ENCODE results near the gene ERLEC1.

ERLEC1 gene

DNA sequence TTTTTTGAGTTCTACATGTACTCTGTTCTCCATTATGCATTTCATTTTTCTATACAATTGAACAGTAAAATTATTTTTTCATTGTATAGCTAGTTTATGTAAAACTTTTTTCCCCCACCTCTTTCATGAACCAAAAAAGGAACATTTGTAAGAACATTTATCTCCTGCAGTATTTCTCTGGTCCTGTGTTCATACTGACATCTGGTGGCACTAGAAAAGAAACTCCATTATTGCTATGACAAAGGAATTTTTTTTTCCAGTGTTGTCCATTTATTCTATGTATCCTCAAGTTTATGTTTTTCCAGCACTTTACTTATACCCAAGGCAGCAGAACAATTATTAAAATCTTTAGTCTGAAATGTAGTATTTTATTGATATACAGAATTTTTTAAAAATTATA lies 46.7 kb upstream of the ERLEC1 start:
- no peaks in the 10 kb centered on the region for H3K79me1 ChIP-seq (ENCODE audit: low read depth, low read length)
- H3K4me2 ChIP-seq (ENCODE audit: insufficient read depth, low read length, poor library complexity, severe bottlenecking): no peak overlapping the region
- DNase-seq (ENCODE audit: low spot score): no peak
- no peak overlapping the region for H2BK120ac ChIP-seq (ENCODE audit: low read depth, low read length)
- peaks cover 0 to 4% of the 10 kb centered on the region in 2 donors for H3K9me3 ChIP-seq (replicated peaks in 1 of 2; ENCODE audit: control insufficient read depth in 2 of 2, insufficient read depth in 1 of 2, low read depth in 1 of 2, low read length in 2 of 2)
- H3K23ac ChIP-seq (ENCODE audit: low read depth, low read length, poor library complexity): no peak overlapping the region
- no peak overlapping the region for H2BK5ac ChIP-seq (ENCODE audit: low read length)
- no peaks in the 10 kb centered on the region for H3K27me3 ChIP-seq (ENCODE audit: control insufficient read depth in 3 of 3, insufficient read depth in 3 of 3, low read depth in 1 of 3, low read length in 3 of 3)
- H2AK5ac ChIP-seq (ENCODE audit: low read depth, low read length): no peak overlapping the region
- no peak overlapping the region for H2BK12ac ChIP-seq (ENCODE audit: low read length)
- no peak overlapping the region for H3K14ac ChIP-seq (ENCODE audit: low read length)
- no peak overlapping the region for H3K18ac ChIP-seq (ENCODE audit: low read length)
- H3K4ac ChIP-seq (ENCODE audit: low read length): no peak overlapping the region
- H4K8ac ChIP-seq (ENCODE audit: low read depth, low read length): no peak overlapping the region
- H2AFZ ChIP-seq (ENCODE audit: low read length): no peak overlapping the region
- peaks cover 2 to 5% of the 10 kb centered on the region in 2 donors for H3K4me1 ChIP-seq (ENCODE audit: control insufficient read depth in 2 of 2, insufficient read depth in 1 of 2, low read depth in 1 of 2, low read length in 2 of 2)
- no peak overlapping the region for H4K91ac ChIP-seq (ENCODE audit: low read depth, low read length, poor library complexity)
- H2BK15ac ChIP-seq (ENCODE audit: low read length): no peak overlapping the region
- no peak overlapping the region for H3K9ac ChIP-seq (ENCODE audit: low read depth, low read length, poor library complexity)
- no peak overlapping the region for H3K27ac ChIP-seq (replicated peaks; ENCODE audit: low read length)
- H3K36me3 ChIP-seq (replicated peaks in 1 of 2; ENCODE audit: control insufficient read depth in 2 of 2, insufficient read depth in 2 of 2, low read length in 2 of 2): peaks cover 0 to 43% of the 10 kb centered on the region in 2 donors
- no peak overlapping the region for H3K4me3 ChIP-seq (ENCODE audit: low read length in 2 of 2)

GRCh38 chr2:53744395-53745065 lies 42.3 kb upstream of the ERLEC1 start:
- no peak for DNase-seq (ENCODE audit: low spot score)
- no peak overlapping the region for H3K4me2 ChIP-seq (ENCODE audit: insufficient read depth, low read length, poor library complexity, severe bottlenecking)
- no peak overlapping the region for H2BK12ac ChIP-seq (ENCODE audit: low read length)
- peaks cover 0 to 66% of the 10 kb centered on the region in 2 donors for H3K36me3 ChIP-seq (replicated peaks in 1 of 2; ENCODE audit: control insufficient read depth in 2 of 2, insufficient read depth in 2 of 2, low read length in 2 of 2)
- H3K4ac ChIP-seq (ENCODE audit: low read length): no peak overlapping the region
- WGBS, 2 donors (ENCODE audit: extremely low coverage in 2 of 2, insufficient read length in 2 of 2, insufficient replicate concordance in 1 of 2): no CpG with 5 or more reads among the region's 2 CpGs
- no peak overlapping the region for H4K8ac ChIP-seq (ENCODE audit: low read depth, low read length)
- no peak overlapping the region for H2BK5ac ChIP-seq (ENCODE audit: low read length)
- no peak overlapping the region for H3K27ac ChIP-seq (replicated peaks; ENCODE audit: low read length)
- H3K9ac ChIP-seq (ENCODE audit: low read depth, low read length, poor library complexity): no peak overlapping the region
- peaks cover 2 to 5% of the 10 kb centered on the region in 2 donors for H3K4me1 ChIP-seq (ENCODE audit: control insufficient read depth in 2 of 2, insufficient read depth in 1 of 2, low read depth in 1 of 2, low read length in 2 of 2)
- no peak overlapping the region for H3K23ac ChIP-seq (ENCODE audit: low read depth, low read length, poor library complexity)
- H3K9me3 ChIP-seq (replicated peaks in 1 of 2; ENCODE audit: control insufficient read depth in 2 of 2, insufficient read depth in 1 of 2, low read depth in 1 of 2, low read length in 2 of 2): peaks cover 0 to 4% of the 10 kb centered on the region in 2 donors
- H2AFZ ChIP-seq (ENCODE audit: low read length): no peak overlapping the region
- no peaks in the 10 kb centered on the region for H3K27me3 ChIP-seq (ENCODE audit: control insufficient read depth in 3 of 3, insufficient read depth in 3 of 3, low read depth in 1 of 3, low read length in 3 of 3)
- H2BK15ac ChIP-seq (ENCODE audit: low read length): no peak overlapping the region
- H2AK5ac ChIP-seq (ENCODE audit: low read depth, low read length): no peak overlapping the region
- H2BK120ac ChIP-seq (ENCODE audit: low read depth, low read length): no peak overlapping the region
- H3K18ac ChIP-seq (ENCODE audit: low read length): no peak overlapping the region
- H3K79me1 ChIP-seq (ENCODE audit: low read depth, low read length): no peaks in the 10 kb centered on the region
- no peak overlapping the region for H3K4me3 ChIP-seq (ENCODE audit: low read length in 2 of 2)
- no peak overlapping the region for H4K91ac ChIP-seq (ENCODE audit: low read depth, low read length, poor library complexity)
- no peak overlapping the region for H3K14ac ChIP-seq (ENCODE audit: low read length)

DNA sequence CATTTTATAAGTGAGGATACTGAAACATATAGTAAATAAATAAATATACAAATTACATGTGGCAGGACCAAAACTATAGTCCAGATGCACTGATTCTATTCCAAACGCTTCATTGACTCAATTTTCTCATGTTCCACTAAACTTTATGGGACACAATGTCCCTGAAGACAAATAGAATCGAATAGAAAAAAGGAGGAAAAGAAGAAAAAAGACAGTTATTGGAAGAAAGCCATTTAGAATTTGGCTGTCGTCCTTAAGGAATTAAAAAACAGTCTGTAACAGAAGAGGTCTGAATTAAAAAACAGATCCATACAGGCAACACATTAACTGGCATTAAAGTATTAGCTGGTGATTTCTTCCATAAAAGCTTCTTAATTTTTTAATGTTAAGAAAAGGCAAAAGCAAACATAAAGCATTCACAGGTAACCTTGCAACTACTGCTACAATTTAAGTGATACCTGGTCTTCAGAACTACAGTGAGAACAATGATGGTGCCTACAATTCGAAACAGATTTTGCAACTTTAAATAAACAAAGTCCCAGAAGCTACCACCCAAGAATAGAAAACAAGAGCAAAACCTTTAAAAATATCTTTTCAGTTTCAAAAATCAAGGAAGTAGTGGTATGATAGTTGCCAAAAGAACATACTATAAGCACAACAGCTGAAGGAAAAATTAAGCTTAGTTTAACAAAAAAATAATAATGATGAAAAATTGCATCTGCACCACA lies 36.6 kb upstream of the ERLEC1 start:
- H2BK5ac ChIP-seq (ENCODE audit: low read length): no peak overlapping the region
- no peak overlapping the region for H3K14ac ChIP-seq (ENCODE audit: low read length)
- H2BK12ac ChIP-seq (ENCODE audit: low read length): no peak overlapping the region
- no peak overlapping the region for H3K4me2 ChIP-seq (ENCODE audit: insufficient read depth, low read length, poor library complexity, severe bottlenecking)
- no peaks in the 10 kb centered on the region for H3K79me1 ChIP-seq (ENCODE audit: low read depth, low read length)
- H3K36me3 ChIP-seq (replicated peaks in 1 of 2; ENCODE audit: control insufficient read depth in 2 of 2, insufficient read depth in 2 of 2, low read length in 2 of 2): peaks cover 0 to 63% of the 10 kb centered on the region in 2 donors
- no peak overlapping the region for H2BK15ac ChIP-seq (ENCODE audit: low read length)
- H3K9me3 ChIP-seq (replicated peaks in 1 of 2; ENCODE audit: control insufficient read depth in 2 of 2, insufficient read depth in 1 of 2, low read depth in 1 of 2, low read length in 2 of 2): no peaks in the 10 kb centered on the region
- no peak overlapping the region for H3K27ac ChIP-seq (replicated peaks; ENCODE audit: low read length)
- no peak overlapping the region for H2AFZ ChIP-seq (ENCODE audit: low read length)
- DNase-seq (ENCODE audit: low spot score): no peak
- no peak overlapping the region for H3K23ac ChIP-seq (ENCODE audit: low read depth, low read length, poor library complexity)
- H4K8ac ChIP-seq (ENCODE audit: low read depth, low read length): no peak overlapping the region
- no peak overlapping the region for H3K4me3 ChIP-seq (ENCODE audit: low read length in 2 of 2)
- no peak overlapping the region for H3K18ac ChIP-seq (ENCODE audit: low read length)
- no peaks in the 10 kb centered on the region for H3K27me3 ChIP-seq (ENCODE audit: control insufficient read depth in 3 of 3, insufficient read depth in 3 of 3, low read depth in 1 of 3, low read length in 3 of 3)
- no peak overlapping the region for H4K91ac ChIP-seq (ENCODE audit: low read depth, low read length, poor library complexity)
- no peak overlapping the region for H3K9ac ChIP-seq (ENCODE audit: low read depth, low read length, poor library complexity)
- WGBS, 2 donors (ENCODE audit: extremely low coverage in 2 of 2, insufficient read length in 2 of 2, insufficient replicate concordance in 1 of 2): no CpG with 5 or more reads among the region's 4 CpGs
- H3K4ac ChIP-seq (ENCODE audit: low read length): no peak overlapping the region
- no peak overlapping the region for H2AK5ac ChIP-seq (ENCODE audit: low read depth, low read length)
- H2BK120ac ChIP-seq (ENCODE audit: low read depth, low read length): no peak overlapping the region
- H3K4me1 ChIP-seq (ENCODE audit: control insufficient read depth in 2 of 2, insufficient read depth in 1 of 2, low read depth in 1 of 2, low read length in 2 of 2): peaks cover 1 to 3% of the 10 kb centered on the region in 2 donors

GRCh38 chr2:53751728-53752127 lies 35.1 kb upstream of the ERLEC1 start:
- no peak for DNase-seq (ENCODE audit: low spot score)
- Histone ChIP-seq H3K9me3 (replicated peaks in 1 of 2; ENCODE audit: control insufficient read depth in 2 of 2, insufficient read depth in 1 of 2, low read depth in 1 of 2, low read length in 2 of 2) (peaks cover 2 to 7% of the 10 kb centered on the region in 2 donors), H3K18ac (ENCODE audit: low read length) (no peak overlapping the region), H3K79me1 (ENCODE audit: low read depth, low read length) (no peaks in the 10 kb centered on the region), H2BK120ac (ENCODE audit: low read depth, low read length) (no peak overlapping the region), H2BK12ac (ENCODE audit: low read length) (no peak overlapping the region), H3K9ac (ENCODE audit: low read depth, low read length, poor library complexity) (no peak overlapping the region), H3K36me3 (replicated peaks in 1 of 2; ENCODE audit: control insufficient read depth in 2 of 2, insufficient read depth in 2 of 2, low read length in 2 of 2) (peaks cover 4 to 62% of the 10 kb centered on the region in 2 donors), H3K27ac (replicated peaks; ENCODE audit: low read length) (no peak overlapping the region), H3K4me1 (ENCODE audit: control insufficient read depth in 2 of 2, insufficient read depth in 1 of 2, low read depth in 1 of 2, low read length in 2 of 2) (peaks cover 1 to 3% of the 10 kb centered on the region in 2 donors), H3K4me3 (ENCODE audit: low read length in 2 of 2) (no peak overlapping the region), H3K4me2 (ENCODE audit: insufficient read depth, low read length, poor library complexity, severe bottlenecking) (no peak overlapping the region), H3K23ac (ENCODE audit: low read depth, low read length, poor library complexity) (no peak overlapping the region), H4K91ac (ENCODE audit: low read depth, low read length, poor library complexity) (no peak overlapping the region), H3K14ac (ENCODE audit: low read length) (no peak overlapping the region), H2AFZ (ENCODE audit: low read length) (no peak overlapping the region), H3K27me3 (ENCODE audit: control insufficient read depth in 3 of 3, insufficient read depth in 3 of 3, low read depth in 1 of 3, low read length in 3 of 3) (no peaks in the 10 kb centered on the region), H4K8ac (ENCODE audit: low read depth, low read length) (no peak overlapping the region), H2BK15ac (ENCODE audit: low read length) (no peak overlapping the region), H2AK5ac (ENCODE audit: low read depth, low read length) (no peak overlapping the region), H3K4ac (ENCODE audit: low read length) (no peak overlapping the region), H2BK5ac (ENCODE audit: low read length) (no peak overlapping the region)
- WGBS, 2 donors (ENCODE audit: extremely low coverage in 2 of 2, insufficient read length in 2 of 2, insufficient replicate concordance in 1 of 2): no CpG with 5 or more reads among the region's 1 CpG

Measured in neuronal stem cell (in vitro differentiated cells).